ENCODE measurements around the gene RBMS1.

The RBMS1 gene

DNA sequence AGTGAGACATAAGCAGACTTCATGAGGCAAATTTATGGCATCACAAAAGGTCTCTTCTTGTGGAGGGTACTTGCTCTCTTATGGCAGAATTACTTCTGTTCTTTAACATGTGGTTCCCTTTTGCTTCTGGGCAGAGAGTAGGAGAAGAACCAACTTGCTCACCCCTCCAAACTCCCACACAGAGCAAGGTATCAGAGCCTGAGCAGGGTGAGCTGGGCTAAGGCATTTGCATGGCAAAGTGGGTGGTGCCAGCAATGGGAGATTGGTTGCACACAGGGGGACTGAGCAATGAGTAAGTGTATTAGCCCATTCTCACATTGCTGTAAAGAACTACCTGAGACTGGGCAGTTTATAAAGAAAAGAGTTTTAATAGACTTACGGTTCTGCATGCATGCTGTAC lies 229.3 kb downstream of the RBMS1 start:
- DNase-seq (ENCODE audit: extremely low spot score), result no peak
- CTCF ChIA-PET, result interaction anchor here (2.1 to 2.4 kb wide), 2 partner anchors 9 to 12 kb away, joined by 9 to 10 read pairs; no protein-coding TSS in a partner anchor
- TF ChIP-seq, protein P1, sequence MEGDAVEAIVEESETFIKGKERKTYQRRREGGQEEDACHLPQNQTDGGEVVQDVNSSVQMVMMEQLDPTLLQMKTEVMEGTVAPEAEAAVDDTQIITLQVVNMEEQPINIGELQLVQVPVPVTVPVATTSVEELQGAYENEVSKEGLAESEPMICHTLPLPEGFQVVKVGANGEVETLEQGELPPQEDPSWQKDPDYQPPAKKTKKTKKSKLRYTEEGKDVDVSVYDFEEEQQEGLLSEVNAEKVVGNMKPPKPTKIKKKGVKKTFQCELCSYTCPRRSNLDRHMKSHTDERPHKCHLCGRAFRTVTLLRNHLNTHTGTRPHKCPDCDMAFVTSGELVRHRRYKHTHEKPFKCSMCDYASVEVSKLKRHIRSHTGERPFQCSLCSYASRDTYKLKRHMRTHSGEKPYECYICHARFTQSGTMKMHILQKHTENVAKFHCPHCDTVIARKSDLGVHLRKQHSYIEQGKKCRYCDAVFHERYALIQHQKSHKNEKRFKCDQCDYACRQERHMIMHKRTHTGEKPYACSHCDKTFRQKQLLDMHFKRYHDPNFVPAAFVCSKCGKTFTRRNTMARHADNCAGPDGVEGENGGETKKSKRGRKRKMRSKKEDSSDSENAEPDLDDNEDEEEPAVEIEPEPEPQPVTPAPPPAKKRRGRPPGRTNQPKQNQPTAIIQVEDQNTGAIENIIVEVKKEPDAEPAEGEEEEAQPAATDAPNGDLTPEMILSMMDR (IDR thresholded peaks at IDR 0.05; ENCODE audit: control extremely low read depth, extremely low read depth, low read depth, missing control alignments), result no peak
- POLR2A ChIA-PET, result no interaction called here

DNA sequence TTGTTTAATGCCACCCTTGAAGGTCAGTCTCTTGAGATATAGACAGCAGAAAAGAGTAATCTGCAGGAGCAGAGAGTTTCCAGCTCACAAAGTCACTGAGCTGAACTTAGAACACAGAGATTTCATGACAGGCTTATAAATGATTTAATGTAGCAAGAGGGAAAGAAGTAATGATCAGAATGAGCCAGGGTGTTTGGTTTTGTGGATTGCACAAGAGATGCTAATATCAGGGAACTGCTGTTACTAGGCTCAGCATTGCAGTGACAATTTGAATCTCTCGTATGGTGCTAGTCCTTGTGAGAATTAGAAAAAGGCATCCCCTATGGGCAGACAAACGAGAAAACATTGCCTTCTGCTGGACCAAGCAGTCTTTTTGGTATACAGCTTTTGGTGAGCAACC lies 231.9 kb downstream of the RBMS1 start:
- CTCF ChIA-PET, result interaction anchor here (0.9 to 2.2 kb wide), 6 partner anchors 8 to 29 kb away, joined by 3 to 9 read pairs (median 4); no protein-coding TSS in a partner anchor
- TF ChIP-seq, protein P1 (IDR thresholded peaks at IDR 0.05; ENCODE audit: control extremely low read depth, extremely low read depth, low read depth, missing control alignments), result no peak
- DNase-seq (ENCODE audit: extremely low spot score), result no peak
- POLR2A ChIA-PET, result no interaction called here

- ChIA-PET POLR2A (no interaction called here), CTCF (interaction anchor here (1.3 to 1.5 kb wide), 2 partner anchors 10 to 11 kb away, joined by 5 to 6 read pairs; no protein-coding TSS in a partner anchor)
- no peak for DNase-seq (ENCODE audit: extremely low spot score)
- TF ChIP-seq, protein P1 (IDR thresholded peaks at IDR 0.05; ENCODE audit: control extremely low read depth, extremely low read depth, low read depth, missing control alignments), result no peak
Measured at GRCh38 chr2:160258492-160258805, 235.2 kb downstream of the RBMS1 start.

GRCh38 chr2:160257743-160258491 lies 235.7 kb downstream of the RBMS1 start:
- TF ChIP-seq, protein P1 (IDR thresholded peaks at IDR 0.05; ENCODE audit: control extremely low read depth, extremely low read depth, low read depth, missing control alignments), result no peak
- ChIA-PET POLR2A (no interaction called here), CTCF (interaction anchor here (1.2 to 1.5 kb wide), 3 partner anchors 9 to 172 kb away, joined by 3 to 6 read pairs (median 5); no protein-coding TSS in a partner anchor)
- DNase-seq (ENCODE audit: extremely low spot score), result no peak

DNA sequence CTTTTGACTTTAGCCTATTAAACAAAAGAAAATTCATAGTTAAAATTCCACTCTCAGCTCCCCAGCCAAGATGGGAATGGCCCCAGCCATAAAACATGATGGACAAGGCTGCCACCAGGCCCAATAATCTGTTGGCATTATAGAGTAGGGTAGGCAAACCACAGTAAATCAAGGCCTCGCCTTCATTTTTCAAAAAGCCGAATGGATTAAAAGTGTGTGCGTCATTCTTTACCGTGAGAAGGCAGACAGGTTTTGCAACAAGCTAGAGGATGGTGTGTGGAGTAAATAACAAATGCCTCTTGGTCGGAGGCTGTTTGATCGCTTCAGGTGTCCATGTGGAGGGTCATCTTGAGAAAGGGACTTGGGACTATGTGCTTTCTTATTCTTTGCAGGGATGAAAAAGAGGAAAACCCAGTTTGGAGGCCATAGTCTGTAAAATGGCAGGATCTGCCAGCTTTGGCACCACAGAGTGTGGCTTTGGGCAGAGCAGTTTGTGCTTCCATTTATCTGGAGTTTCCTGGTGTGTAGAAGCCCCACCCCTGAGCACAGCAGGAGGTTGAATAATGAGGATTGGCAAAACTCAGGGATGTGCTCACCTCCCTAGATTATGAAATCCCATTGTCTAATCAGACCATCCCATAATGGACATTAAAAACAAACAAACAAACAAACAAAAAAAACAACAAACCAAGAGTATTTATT lies 236.4 kb downstream of the RBMS1 start:
- TF ChIP-seq, protein P1 (IDR thresholded peaks at IDR 0.05; ENCODE audit: control extremely low read depth, extremely low read depth, low read depth, missing control alignments), result no peak
- ChIA-PET POLR2A (no interaction called here), CTCF (interaction anchor here (1.0 to 2.5 kb wide), 7 partner anchors 8 to 172 kb away, joined by 3 to 10 read pairs (median 5); no protein-coding TSS in a partner anchor)
- DNase-seq (ENCODE audit: extremely low spot score), result no peak

- CTCF ChIA-PET, result interaction anchor here (1.0 to 2.5 kb wide), 6 partner anchors 9 to 171 kb away, joined by 3 to 10 read pairs (median 3); no protein-coding TSS in a partner anchor
- POLR2A ChIA-PET, result no interaction called here
- TF ChIP-seq, protein P1 (IDR thresholded peaks at IDR 0.05; ENCODE audit: control extremely low read depth, extremely low read depth, low read depth, missing control alignments), result no peak
- no peak for DNase-seq (ENCODE audit: extremely low spot score)
Measured at GRCh38 chr2:160256507-160256906, 237.1 kb downstream of the RBMS1 start.

All from GM10248 (cell line).